D721Med (cell line): ENCODE results near the gene TTC7B.
A peak's percentile ranks its signal among the peaks of the same experiment; 100 is the strongest.

Experiments used
- DNase-seq: peaks from one replicate; pipeline ENCODE4 v3.0.0; 2011; ENCODE audit warnings: low spot score; ENCODE audit not compliant: insufficient read length
- FAIRE-seq: peaks from 2 replicates; lab custom pipeline; 2011; peaks lifted over from hg19 to GRCh38; lab: Jason Lieb, UNC
- CTCF ChIP-seq: IDR thresholded peaks from 2 replicates; pipeline ENCODE4 v1.5.1; 2012; ENCODE audit warnings: mild to moderate bottlenecking, control low read depth; ENCODE audit not compliant: insufficient read depth; ENCODE audit errors: missing control alignments

The TTC7B gene

DNA sequence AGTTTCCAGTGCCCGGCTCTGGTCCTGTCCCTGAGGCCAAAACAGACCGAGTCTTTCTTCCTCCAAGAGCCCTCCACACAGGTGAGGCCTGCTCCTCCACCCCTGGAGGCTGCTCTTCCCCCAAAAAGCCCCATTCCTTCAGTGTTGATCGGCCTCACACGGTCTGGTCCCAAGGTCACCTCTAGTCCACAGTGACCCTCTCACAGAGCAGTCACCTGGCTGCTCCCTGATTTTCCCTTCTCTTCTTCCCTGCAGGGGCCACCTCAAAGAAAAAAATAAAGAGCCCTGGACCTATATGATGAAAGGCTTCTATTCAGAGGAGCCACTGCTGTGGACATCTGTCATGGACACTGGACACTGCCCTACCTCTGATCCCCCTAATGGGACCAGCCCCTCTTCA, 42.5 kb downstream of the TTC7B start:
- TF ChIP-seq CTCF: no peak
- no peak for DNase-seq
- no peak for FAIRE-seq

DNA sequence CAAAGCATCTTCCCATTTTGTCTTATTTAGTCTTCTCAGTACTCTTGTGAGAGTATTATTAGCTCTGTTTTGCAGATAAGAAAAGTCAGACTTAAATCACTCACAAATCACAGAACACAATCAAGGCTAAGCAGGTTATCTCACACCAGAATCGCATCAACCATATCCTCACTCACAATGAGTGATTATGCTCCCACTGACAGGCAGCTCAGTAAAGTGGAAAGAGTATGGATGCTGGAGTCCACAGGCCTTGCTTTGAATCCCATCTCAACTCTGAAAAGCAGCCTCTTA, 43.1 kb downstream of the TTC7B start:
- DNase-seq (no peak), FAIRE-seq (no peak)
- TF ChIP-seq CTCF: no peak

DNA sequence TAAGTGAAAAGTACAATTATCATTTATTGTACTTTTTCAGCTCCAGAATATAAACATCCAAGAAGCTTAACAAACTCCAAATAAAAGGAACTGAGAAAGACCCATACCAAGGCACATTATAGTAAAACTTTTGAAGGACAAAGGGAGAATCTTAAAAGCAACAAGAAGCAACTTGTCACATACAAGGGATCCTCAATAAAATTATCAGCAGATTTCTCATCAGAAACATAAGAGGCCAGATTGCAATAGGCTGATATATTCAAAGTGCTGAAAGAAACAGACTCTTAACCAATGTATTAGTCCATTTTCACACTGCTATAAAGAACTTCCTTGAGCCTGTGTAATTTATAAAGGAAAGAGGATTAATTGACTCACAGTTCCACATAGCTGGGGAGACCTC, 48.3 kb downstream of the TTC7B start:
- FAIRE-seq (no peak), DNase-seq (no peak)
- no peak for TF ChIP-seq CTCF

- DNase-seq (no peak), FAIRE-seq (no peak)
- TF ChIP-seq CTCF: peak; percentile 54
Measured at GRCh38 chr14:90760591-90761316, 55.5 kb downstream of the TTC7B start.

DNA sequence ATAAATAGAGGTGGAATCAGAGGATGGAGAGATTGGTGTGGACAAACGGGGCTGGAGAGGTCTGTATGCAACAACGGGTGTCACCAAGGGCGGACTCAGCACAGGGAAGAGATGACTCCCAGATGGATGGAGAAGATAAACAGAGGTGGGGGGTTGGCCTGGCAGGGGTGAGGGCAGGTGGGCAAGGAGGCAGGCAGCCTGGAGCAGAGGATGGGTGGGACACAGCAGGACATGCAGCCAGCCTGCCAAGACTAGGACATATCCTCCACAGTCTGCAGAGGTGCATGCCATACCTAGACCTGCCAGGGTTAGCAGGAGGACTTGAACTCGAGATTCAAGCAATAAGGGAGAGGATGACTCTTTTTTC, 56.2 kb downstream of the TTC7B start:
- FAIRE-seq: no peak
- no peak for DNase-seq
- no peak for TF ChIP-seq CTCF

DNA sequence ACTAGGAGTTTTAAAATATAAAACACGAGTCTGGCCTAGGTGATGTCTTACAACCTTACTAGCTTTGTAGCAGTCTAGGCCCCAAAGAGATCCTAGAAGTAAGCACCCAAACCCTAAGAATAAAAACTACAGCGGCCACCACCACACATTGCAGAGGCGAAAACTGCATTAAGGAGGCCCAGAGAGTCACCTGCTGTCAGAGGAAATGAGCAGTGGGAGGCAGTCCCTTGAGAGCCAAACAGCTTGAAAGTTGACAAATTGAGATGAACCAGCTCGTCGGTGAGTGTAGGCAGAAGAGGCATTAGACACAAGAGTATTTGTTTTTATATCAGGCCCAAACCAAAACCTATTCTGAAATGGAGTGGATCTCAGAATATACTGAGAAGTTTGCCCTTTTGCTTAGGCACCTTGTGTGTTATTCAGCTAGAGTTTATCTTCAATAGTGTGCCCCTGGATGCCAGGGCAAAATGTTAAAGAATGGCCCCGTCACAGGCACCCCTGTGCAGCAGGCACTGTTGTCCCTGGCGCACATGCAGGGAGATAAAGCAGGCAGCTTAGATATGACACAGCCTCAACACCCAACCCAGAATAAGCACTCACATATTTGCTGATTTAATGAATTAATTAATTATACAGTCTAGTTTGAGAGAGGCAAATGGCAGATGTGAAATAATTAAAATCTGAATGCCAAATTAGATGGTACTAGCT, 56.7 kb downstream of the TTC7B start:
- no peak for DNase-seq
- no peak for TF ChIP-seq CTCF
- no peak for FAIRE-seq

- FAIRE-seq: no peak
- DNase-seq: no peak
- no peak for TF ChIP-seq CTCF
Measured at GRCh38 chr14:90758959-90759358, 57.3 kb downstream of the TTC7B start.
